Thyroid gland (tissue), 4 donors: ENCODE data around the gene LPCAT2.

ENCODE experiments used
- CTCF ChIP-seq, 6 experiments: fragments of 200-600 bp in 3 of 6; fragments of 450-650 bp in 3 of 6; sonication (generic) in 3 of 6; IDR thresholded peaks; one replicate each; pipeline ENCODE4 v1.5.1; 2016 to 2019; ENCODE audit warnings: antibody characterized with exemption in 6 of 6, mild to moderate bottlenecking in 2 of 6, inconsistent platforms in 1 of 6, moderate library complexity in 1 of 6
- POLR2A ChIP-seq, 2 donors: fragments of 450-650 bp; IDR thresholded peaks; one replicate each; pipeline ENCODE4 v1.6.1; 2017; ENCODE audit warnings: antibody characterized with exemption in 2 of 2, mild to moderate bottlenecking in 2 of 2, moderate library complexity in 1 of 2

GRCh38 chr16:55630774-55631173 lies 121.9 kb downstream of the LPCAT2 start:
- TF ChIP-seq CTCF (IDR thresholded peaks at IDR 0.05), result no peak
- TF ChIP-seq POLR2A (IDR thresholded peaks at IDR 0.05), result no peak
